Upper lobe of left lung (tissue), 6 donors: ENCODE data around the gene CETP. TPM values are rescaled to one million over a fixed set of nuclear protein-coding genes. Genes with fewer than 3 reads are reported as not detected.

Source experiments
- ATAC-seq, 2 donors: fragments of 200-7000 bp; cut with Tn5 transposase; one replicate each; pipeline ENCODE4 v1.9.1; 2022; ENCODE audit warnings: mild to moderate bottlenecking in 2 of 2, moderate library complexity in 2 of 2; ENCODE audit not compliant: low FRiP score in 2 of 2
- DNase-seq, 2 donors: peaks; one replicate each; pipeline ENCODE4 v3.0.0-alpha.2; 2019 to 2020
- H3K27ac ChIP-seq, 4 donors: fragments of 200-600 bp; sonication (generic); one replicate each; pipeline ENCODE4 v1.5.1; 2016 to 2019
- H3K27me3 ChIP-seq, 4 donors: fragments of 200-600 bp; sonication (generic); one replicate each; pipeline ENCODE4 v1.5.1; 2017 to 2019
- H3K36me3 ChIP-seq, 4 donors: fragments of 200-600 bp; sonication (generic); one replicate each; pipeline ENCODE4 v1.5.1; 2016 to 2019
- H3K4me1 ChIP-seq, 4 donors: fragments of 200-600 bp; sonication (generic); one replicate each; pipeline ENCODE4 v1.5.1; 2018 to 2019
- H3K4me3 ChIP-seq, 4 donors: fragments of 200-600 bp; sonication (generic); one replicate each; pipeline ENCODE4 v1.5.1; 2017 to 2019; ENCODE audit warnings: mild to moderate bottlenecking in 2 of 4, moderate library complexity in 1 of 4
- H3K9me3 ChIP-seq, 4 donors: fragments of 200-600 bp; sonication (generic); one replicate each; pipeline ENCODE4 v1.5.1; 2018 to 2019
- EP300 ChIP-seq, 4 donors: sonication (generic); formaldehyde crosslinking; IDR thresholded peaks; one replicate each; pipeline ENCODE4 v1.5.1; 2017; ENCODE audit warnings: antibody characterized with exemption in 4 of 4, control low read depth in 2 of 4
- POLR2A ChIP-seq, 4 donors: fragments of 450-650 bp; IDR thresholded peaks; one replicate each; pipeline ENCODE4 v1.5.1; 2016 to 2017; ENCODE audit warnings: antibody characterized with exemption in 4 of 4, mild to moderate bottlenecking in 2 of 4
- POLR2AphosphoS5 ChIP-seq, 2 donors: sonication (generic); formaldehyde crosslinking; IDR thresholded peaks; one replicate each; pipeline ENCODE4 v1.5.1; 2017; ENCODE audit warnings: antibody characterized with exemption in 2 of 2
- WGBS, 2 donors: methylation state at CpG; one replicate each; pipeline ENCODE4 v1.1.5; 2017 to 2018; 5-methylcytosine and 5-hydroxymethylcytosine counted together
- total RNA-seq, 6 donors: library from RNA; depleted of rRNA in 4 of 6; stranded (reverse); fragments of >200 nt in 4 of 6; gene quantifications; one replicate each; pipeline versions ENCODE4 v1.1.0 to v1.2.1, GENCODE V29; 2016 to 2021
- TF ChIP-seq, protein P1 (sequence below), 6 experiments: fragments of 450-650 bp in 4 of 6; fragments of 200-600 bp in 2 of 6; sonication (generic) in 2 of 6; IDR thresholded peaks; one replicate each; pipeline ENCODE4 v1.5.1; 2016 to 2019; ENCODE audit warnings: antibody characterized with exemption in 6 of 6
- donor health status: DM: no; HTN: no; CAD: no; lungs with moderate emphysema.
- donor health status: DM: no; HTN: yes; CAD: no; lungs with severe emphysema.

Gene CETP
- total RNA-seq, 6 donors from 2014 or later = 0.29 to 1.5 (median 0.91) TPM; not detected in 1

DNA sequence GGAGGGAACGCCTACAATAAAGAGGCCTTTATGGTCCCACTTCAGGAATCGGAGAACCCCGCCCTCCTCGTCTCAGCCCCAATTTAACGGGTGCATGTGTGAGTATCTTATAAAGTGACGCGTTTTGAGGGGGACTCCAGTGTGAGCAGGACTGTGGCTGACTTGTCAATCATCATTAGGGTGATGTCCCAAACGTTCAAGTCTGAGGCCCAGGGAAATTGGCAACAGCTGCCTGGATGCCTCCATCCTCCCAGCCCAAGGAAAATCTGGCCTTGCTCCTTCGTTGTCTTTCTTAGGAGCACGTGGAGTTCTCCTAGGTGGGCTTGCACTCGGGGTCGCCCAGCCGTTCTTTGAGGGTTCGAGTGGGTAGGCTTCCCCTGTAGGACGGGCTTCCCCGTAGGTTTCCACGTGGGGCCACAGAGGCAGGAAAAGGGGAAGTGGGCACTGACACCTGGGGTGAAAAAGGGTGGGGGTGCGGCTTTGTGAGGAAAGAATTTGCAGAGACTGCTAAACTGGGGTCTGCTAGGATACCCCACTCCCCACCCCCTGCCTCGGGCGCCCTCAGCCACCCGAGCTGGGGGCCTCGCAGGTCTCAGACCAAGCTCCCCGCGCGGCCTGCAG lies 30.4 kb upstream of the CETP start:
- peak in 1 of 2 donors; percentile 6 for ATAC-seq
- Histone ChIP-seq H3K27ac (peak overlapping the region; percentile 99 to 100 (median 100)), H3K9me3 (no peaks in the 10 kb centered on the region), H3K27me3 (no peaks in the 10 kb centered on the region), H3K36me3 (peaks cover 11 to 25% (median 13%) of the 10 kb centered on the region in 4 donors), H3K4me1 (peaks cover 27 to 41% (median 33%) of the 10 kb centered on the region in 4 donors), H3K4me3 (peak overlapping the region; percentile 9 to 98 (median 74))
- DNase-seq = no peak
- 22 to 37% methylated on average over 12 to 25 of the region's 25 CpGs for WGBS, 2 donors
- TF ChIP-seq POLR2A (IDR thresholded peaks at IDR 0.05) = no peak
- TF ChIP-seq POLR2AphosphoS5 (IDR thresholded peaks at IDR 0.05) = no peak
- TF ChIP-seq, protein P1, sequence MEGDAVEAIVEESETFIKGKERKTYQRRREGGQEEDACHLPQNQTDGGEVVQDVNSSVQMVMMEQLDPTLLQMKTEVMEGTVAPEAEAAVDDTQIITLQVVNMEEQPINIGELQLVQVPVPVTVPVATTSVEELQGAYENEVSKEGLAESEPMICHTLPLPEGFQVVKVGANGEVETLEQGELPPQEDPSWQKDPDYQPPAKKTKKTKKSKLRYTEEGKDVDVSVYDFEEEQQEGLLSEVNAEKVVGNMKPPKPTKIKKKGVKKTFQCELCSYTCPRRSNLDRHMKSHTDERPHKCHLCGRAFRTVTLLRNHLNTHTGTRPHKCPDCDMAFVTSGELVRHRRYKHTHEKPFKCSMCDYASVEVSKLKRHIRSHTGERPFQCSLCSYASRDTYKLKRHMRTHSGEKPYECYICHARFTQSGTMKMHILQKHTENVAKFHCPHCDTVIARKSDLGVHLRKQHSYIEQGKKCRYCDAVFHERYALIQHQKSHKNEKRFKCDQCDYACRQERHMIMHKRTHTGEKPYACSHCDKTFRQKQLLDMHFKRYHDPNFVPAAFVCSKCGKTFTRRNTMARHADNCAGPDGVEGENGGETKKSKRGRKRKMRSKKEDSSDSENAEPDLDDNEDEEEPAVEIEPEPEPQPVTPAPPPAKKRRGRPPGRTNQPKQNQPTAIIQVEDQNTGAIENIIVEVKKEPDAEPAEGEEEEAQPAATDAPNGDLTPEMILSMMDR (IDR thresholded peaks at IDR 0.05) = peak in 1 of 6 experiments; percentile 7
- TF ChIP-seq EP300 (IDR thresholded peaks at IDR 0.05) = no peak

DNA sequence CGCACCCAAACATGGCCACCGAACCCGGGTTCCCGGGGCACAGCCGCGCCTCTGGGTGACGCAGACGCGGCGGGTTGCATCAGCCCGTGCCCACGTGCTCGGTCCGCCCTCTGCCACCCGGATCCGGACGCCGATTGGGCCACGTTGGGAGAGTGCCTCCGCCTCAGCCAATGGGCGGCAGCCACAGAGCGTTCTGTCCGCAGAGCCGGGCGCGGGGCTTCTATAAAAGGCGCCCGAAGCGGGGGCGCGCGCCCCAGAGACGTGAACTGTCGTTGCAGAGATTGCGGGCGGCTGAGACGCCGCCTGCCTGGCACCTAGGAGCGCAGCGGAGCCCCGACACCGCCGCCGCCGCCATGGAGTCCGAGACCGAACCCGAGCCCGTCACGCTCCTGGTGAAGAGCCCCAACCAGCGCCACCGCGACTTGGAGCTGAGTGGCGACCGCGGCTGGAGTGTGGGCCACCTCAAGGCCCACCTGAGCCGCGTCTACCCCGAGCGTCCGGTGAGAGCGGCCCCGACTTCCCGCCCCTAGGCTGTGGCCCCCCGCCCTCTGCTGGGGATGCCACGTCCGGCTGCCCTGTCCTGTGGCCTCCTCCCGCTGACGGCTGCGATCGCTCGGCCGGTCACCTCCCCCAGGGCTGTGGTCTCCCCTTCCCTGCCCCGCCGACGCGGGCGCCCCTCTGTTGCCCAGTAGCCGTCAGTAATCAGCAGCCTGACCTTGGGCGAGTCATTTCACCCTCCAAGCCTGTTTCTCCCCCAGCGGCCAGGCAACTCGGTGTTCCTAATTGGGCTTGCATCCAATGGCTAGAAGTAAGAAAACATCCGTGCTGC lies 29.6 kb upstream of the CETP start, which contains the start of gene HERPUD1:
Gene HERPUD1, plus strand, starts transcription at position 251 of the 829 bp plus-strand sequence. Its CDS starts 103 bp downstream, at position 354.
- H3K4me3 ChIP-seq = peak within 1 kb of the TSS; percentile 73 to 98 (median 85)
- peak; percentile 99 for DNase-seq
- no peaks in the 10 kb centered on the region for H3K9me3 ChIP-seq
- no peaks in the 10 kb centered on the region for H3K27me3 ChIP-seq
- 0 to 1% methylated on average over 1 to 49 of the region's 83 CpGs for WGBS, 2 donors
- H3K36me3 ChIP-seq = peaks cover 18 to 33% (median 20%) of the 10 kb centered on the region in 4 donors
- ATAC-seq = peak; percentile 97 to 98
- peaks cover 30 to 48% (median 39%) of the 10 kb centered on the region in 4 donors for H3K4me1 ChIP-seq
- peak within 1 kb of the TSS; percentile 99 to 100 (median 100) for H3K27ac ChIP-seq
- peak; percentile 65 to 99 (median 98) for TF ChIP-seq POLR2A (IDR thresholded peaks at IDR 0.05)
- TF ChIP-seq POLR2AphosphoS5 (IDR thresholded peaks at IDR 0.05) = peak; percentile 95 to 100
- TF ChIP-seq, protein P1 (IDR thresholded peaks at IDR 0.05) = peak in 4 of 6 experiments; percentile 9 to 68 (median 25)
- peak in 2 of 4 donors; percentile 2 to 82 for TF ChIP-seq EP300 (IDR thresholded peaks at IDR 0.05)

GRCh38 chr16:56932721-56933619 lies 28.8 kb upstream of the CETP start:
- peak; percentile 88 to 93 for DNase-seq
- WGBS, 2 donors = 3 to 4% methylated on average over 18 to 24 of the region's 25 CpGs
- peak in 1 of 4 donors; percentile 65 for TF ChIP-seq EP300 (IDR thresholded peaks at IDR 0.05)
- peak in 3 of 4 donors; percentile 50 to 90 (median 87) for TF ChIP-seq POLR2A (IDR thresholded peaks at IDR 0.05)
- TF ChIP-seq, protein P1 (IDR thresholded peaks at IDR 0.05) = peak in 2 of 6 experiments; percentile 8 to 21
- peak; percentile 86 to 93 for TF ChIP-seq POLR2AphosphoS5 (IDR thresholded peaks at IDR 0.05)
- Histone ChIP-seq H3K36me3 (peaks cover 26 to 41% (median 29%) of the 10 kb centered on the region in 4 donors), H3K4me3 (peak overlapping the region; percentile 73 to 98 (median 85)), H3K4me1 (peaks cover 30 to 57% (median 47%) of the 10 kb centered on the region in 4 donors), H3K27ac (peak overlapping the region; percentile 99 to 100 (median 100)), H3K27me3 (no peaks in the 10 kb centered on the region), H3K9me3 (no peaks in the 10 kb centered on the region)
- ATAC-seq = peak; percentile 77 to 87
